Liver (tissue), 9 donors: ENCODE measurements around the gene CASZ1. TPM values are rescaled to one million over a fixed set of nuclear protein-coding genes. Genes with fewer than 3 reads are reported as not detected.

ENCODE experiments used
- DNase-seq: peaks from one replicate; pipeline ENCODE4 v3.0.0-alpha.2; 2017; ENCODE audit warnings: low spot score
- H3K27ac ChIP-seq, 2 donors: one replicate each; pipeline ENCODE4 v1.7.0; 2013; ENCODE audit warnings: inconsistent platforms in 2 of 2, low read length in 2 of 2, control low read depth in 1 of 2, low read depth in 1 of 2, mild to moderate bottlenecking in 1 of 2
- H3K27me3 ChIP-seq, 4 donors: one replicate each; pipeline versions ENCODE4 v1.6.1 to v1.7.0; 2013; ENCODE audit warnings: low read length in 3 of 4, inconsistent platforms in 1 of 4, mild to moderate bottlenecking in 1 of 4, moderate library complexity in 1 of 4; ENCODE audit not compliant: control insufficient read depth in 4 of 4, insufficient read depth in 4 of 4
- H3K36me3 ChIP-seq, 4 donors: one replicate each; pipeline versions ENCODE4 v1.6.1 to v1.7.0; 2013; ENCODE audit warnings: low read length in 3 of 4, mild to moderate bottlenecking in 3 of 4, low read depth in 1 of 4, moderate library complexity in 1 of 4; ENCODE audit not compliant: control insufficient read depth in 4 of 4, insufficient read depth in 3 of 4
- H3K4me1 ChIP-seq, 4 donors: one replicate each; pipeline versions ENCODE4 v1.6.1 to v1.7.0; 2013; ENCODE audit warnings: low read length in 3 of 4, mild to moderate bottlenecking in 3 of 4, moderate library complexity in 1 of 4; ENCODE audit not compliant: control insufficient read depth in 4 of 4, insufficient read depth in 4 of 4
- H3K4me3 ChIP-seq, 3 donors: one replicate each; pipeline versions ENCODE4 v1.6.1 to v1.7.0; 2013; ENCODE audit warnings: low read length in 3 of 3, control low read depth in 1 of 3, low read depth in 1 of 3, mild to moderate bottlenecking in 1 of 3
- H3K9ac ChIP-seq, 2 donors: one replicate each; pipeline ENCODE4 v1.7.0; 2013; ENCODE audit warnings: low read length in 2 of 2, mild to moderate bottlenecking in 2 of 2, moderate library complexity in 2 of 2, control low read depth in 1 of 2, low read depth in 1 of 2
- H3K9me3 ChIP-seq, 4 donors: one replicate each; pipeline versions ENCODE4 v1.6.1 to v1.7.0; 2013; ENCODE audit warnings: low read length in 3 of 4; ENCODE audit not compliant: control insufficient read depth in 4 of 4
- ATF3 ChIP-seq: IDR thresholded peaks from 2 replicates; pipeline ENCODE4 v1.6.1; 2016; ENCODE audit warnings: antibody characterized with exemption
- CTCF ChIP-seq: fragments of 150-350 bp; IDR thresholded peaks from 2 replicates; pipeline ENCODE4 v1.5.1; 2017; ENCODE audit warnings: improper control_type of control experiment, low read depth, low read length; ENCODE audit not compliant: missing input control
- EGR1 ChIP-seq, 2 donors: IDR thresholded peaks; 2 replicates each; pipeline ENCODE4 v1.6.1; 2016 to 2018; ENCODE audit warnings: antibody characterized with exemption in 2 of 2, low read depth in 2 of 2
- FOXA1 ChIP-seq: IDR thresholded peaks from 2 replicates; pipeline ENCODE4 v1.6.1; 2016; ENCODE audit warnings: antibody characterized with exemption
- GABPA ChIP-seq, 2 donors: IDR thresholded peaks in 1 of 2; conservative IDR thresholded peaks in 1 of 2; 2 replicates each; pipeline ENCODE4 v1.6.1; 2016; ENCODE audit warnings: antibody characterized with exemption in 2 of 2, mild to moderate bottlenecking in 1 of 2, moderate library complexity in 1 of 2
- HNF4A ChIP-seq, 2 donors: conservative IDR thresholded peaks; 2 replicates each; pipeline ENCODE4 v1.6.1; 2016; ENCODE audit warnings: antibody characterized with exemption in 2 of 2, mild to moderate bottlenecking in 2 of 2
- JUND ChIP-seq, 2 donors: IDR thresholded peaks; 2 replicates each; pipeline ENCODE4 v1.6.1; 2016; ENCODE audit warnings: antibody characterized with exemption in 2 of 2
- MAX ChIP-seq: IDR thresholded peaks from 2 replicates; pipeline ENCODE4 v1.6.1; 2016; ENCODE audit warnings: antibody characterized with exemption
- NR2F2 ChIP-seq: IDR thresholded peaks from 2 replicates; pipeline ENCODE4 v1.6.1; 2016; ENCODE audit warnings: antibody characterized with exemption
- REST ChIP-seq: IDR thresholded peaks from 2 replicates; pipeline ENCODE4 v1.6.1; 2016; ENCODE audit warnings: antibody characterized with exemption, mild to moderate bottlenecking
- RXRA ChIP-seq, 2 donors: IDR thresholded peaks; 2 replicates each; pipeline ENCODE4 v1.6.1; 2017 to 2018; ENCODE audit warnings: antibody characterized with exemption in 2 of 2, mild to moderate bottlenecking in 1 of 2
- YY1 ChIP-seq: IDR thresholded peaks from 2 replicates; pipeline ENCODE4 v1.6.1; 2016; ENCODE audit warnings: antibody characterized with exemption, mild to moderate bottlenecking
- ZBTB33 ChIP-seq: IDR thresholded peaks from 2 replicates; pipeline ENCODE4 v1.6.1; 2016; ENCODE audit warnings: antibody characterized with exemption
- WGBS: extraction: QIAGEN DNeasy Blood & Tissue Kit; methylation state at CpG from one replicate; pipeline ENCODE4 v1.1.7; 2013; 5-methylcytosine and 5-hydroxymethylcytosine counted together
- polyA plus RNA-seq, 2 donors: library from polyadenylated mRNA; stranded (reverse) in 1 of 2; unstranded in 1 of 2; fragments of 200-250 nt in 1 of 2; fragments of >200 nt in 1 of 2; fragmentation: Nextera tagmentation in 1 of 2; extraction: Ambion mirVana in 1 of 2; gene quantifications; one replicate each; pipeline versions ENCODE4 v1.2.1 to v1.2.3, GENCODE V29; 2013 to 2015
- total RNA-seq, 2 donors: library from RNA; depleted of rRNA; stranded (reverse); fragments of >200 nt; gene quantifications; one replicate each; pipeline ENCODE4 v1.2.3, GENCODE V29; 2014
- donor health status: healthy.
- donor health status: healthy.
- donor health status: healthy.
- donor health status: healthy.
- donor health status: healthy.

The CASZ1 gene
- total and polyA plus RNA-seq, 4 donors: 1.0 to 3.5 (median 1.9) TPM

- no peak overlapping the region for H3K9ac ChIP-seq
- peaks cover 0 to 15% (median 2%) of the 10 kb centered on the region in 4 donors for H3K36me3 ChIP-seq
- H3K4me1 ChIP-seq: peaks cover 11 to 38% (median 15%) of the 10 kb centered on the region in 4 donors
- no peak overlapping the region for H3K27ac ChIP-seq
- no peak for TF ChIP-seq ZBTB33
- no peak for TF ChIP-seq ATF3
- no peak for TF ChIP-seq MAX
- no peak overlapping the region for H3K4me3 ChIP-seq
- no peaks in the 10 kb centered on the region for H3K27me3 ChIP-seq
- H3K9me3 ChIP-seq: no peaks in the 10 kb centered on the region
- 96% methylated on average over 36 of the region's 36 CpGs for WGBS
- DNase-seq: no peak
Measured at GRCh38 chr1:10629816-10630571, 166.5 kb downstream of the CASZ1 start.

GRCh38 chr1:10629091-10629815 is 167.2 kb downstream of the CASZ1 start:
- Histone ChIP-seq H3K9me3 (no peaks in the 10 kb centered on the region), H3K36me3 (peaks cover 0 to 15% (median 2%) of the 10 kb centered on the region in 4 donors), H3K27ac (peak overlapping the region; percentile 48 to 54), H3K4me3 (no peak overlapping the region), H3K9ac (no peak overlapping the region), H3K27me3 (no peaks in the 10 kb centered on the region), H3K4me1 (peaks cover 10 to 39% (median 17%) of the 10 kb centered on the region in 4 donors)
- 92% methylated on average over 25 of the region's 25 CpGs for WGBS
- no peak for TF ChIP-seq ATF3
- no peak for DNase-seq

GRCh38 chr1:10628685-10629084 is 167.8 kb downstream of the CASZ1 start:
- DNase-seq: peak; percentile 52
- Histone ChIP-seq H3K9me3 (no peaks in the 10 kb centered on the region), H3K4me1 (peaks cover 10 to 39% (median 18%) of the 10 kb centered on the region in 4 donors), H3K9ac (no peak overlapping the region), H3K27me3 (no peaks in the 10 kb centered on the region), H3K27ac (peak overlapping the region; percentile 48 to 54), H3K4me3 (no peak overlapping the region), H3K36me3 (peaks cover 3 to 15% (median 4%) of the 10 kb centered on the region in 4 donors)
- WGBS: 42% methylated on average over 7 of the region's 7 CpGs
- TF ChIP-seq EGR1 (IDR thresholded peaks at IDR 0.05; ENCODE audit: low read depth in 2 of 2): no peak
- peak; percentile 92 for TF ChIP-seq HNF4A (conservative IDR thresholded peaks at IDR 0.05)
- TF ChIP-seq REST: peak; percentile 34
- peak; percentile 4 for TF ChIP-seq CTCF
- TF ChIP-seq NR2F2: peak; percentile 42
- peak; percentile 27 for TF ChIP-seq YY1
- TF ChIP-seq FOXA1: no peak
- TF ChIP-seq ATF3: no peak
- peak in 1 of 2 donors; percentile 39 for TF ChIP-seq JUND (IDR thresholded peaks at IDR 0.05)
- TF ChIP-seq GABPA (IDR thresholded peaks at IDR 0.05 in 1 of 2, conservative IDR thresholded peaks at IDR 0.05 in 1 of 2): no peak
- peak; percentile 76 to 77 for TF ChIP-seq RXRA (IDR thresholded peaks at IDR 0.05)
- no peak for TF ChIP-seq ZBTB33
